ENCODE data around the gene PALLD. TPM values are rescaled to one million over a fixed set of nuclear protein-coding genes. Genes with fewer than 3 reads are reported as not detected.

The PALLD gene
- polyA plus RNA-seq, 1 donor (not counting 4 experiments of a cell fraction or from before 2014, with no cell fraction given): 136 TPM

GRCh38 chr4:168886351-168886750 is 389.5 kb downstream of the PALLD start:
- Histone ChIP-seq H3K9me3 (ENCODE audit: control insufficient read depth, low read depth, low read length) (no peaks in the 10 kb centered on the region), H4K20me1 (ENCODE audit: control insufficient read depth, extremely low read depth, insufficient read depth, low read length) (no peaks in the 10 kb centered on the region), H3K27ac (ENCODE audit: control insufficient read depth, insufficient read depth, low read length) (peak overlapping the region; percentile 25), H3K4me2 (ENCODE audit: control insufficient read depth, extremely low read depth, insufficient read depth, low read depth, low read length) (no peak overlapping the region), H3K9ac (ENCODE audit: control insufficient read depth, extremely low read depth, insufficient read depth, low read length) (no peak overlapping the region), H3K4me1 (ENCODE audit: control insufficient read depth, extremely low read depth, insufficient read depth, low read length) (peaks cover 13% of the 10 kb centered on the region), H2AFZ (ENCODE audit: control insufficient read depth, low read length) (no peak overlapping the region), H3K9me1 (ENCODE audit: control insufficient read depth, extremely low read depth, insufficient read depth, low read length) (peaks cover 2% of the 10 kb centered on the region), H3K36me3 (ENCODE audit: control insufficient read depth in 2 of 2, extremely low read depth in 1 of 2, insufficient read depth in 2 of 2, low read length in 2 of 2) (peaks cover 29 to 47% of the 10 kb centered on the region in 2 experiments), H3K27me3 (ENCODE audit: control insufficient read depth, extremely low read depth, insufficient read depth, low read length) (no peaks in the 10 kb centered on the region), H3K79me2 (ENCODE audit: control insufficient read depth, insufficient read depth, low read length) (peaks cover 69% of the 10 kb centered on the region), H3K4me3 (ENCODE audit: control insufficient read depth in 2 of 3, extremely low read depth in 1 of 3, insufficient read depth in 2 of 3, low read depth in 1 of 3, low read length in 3 of 3) (no peak overlapping the region)
- TF ChIP-seq CTCF (optimal IDR thresholded peaks at IDR 0.05 in 1 of 3, IDR thresholded peaks at IDR 0.05 in 1 of 3, conservative IDR thresholded peaks at IDR 0.05 in 1 of 3; ENCODE audit: extremely low read depth in 1 of 3, insufficient read depth in 2 of 3, low read length in 3 of 3) (no peak), EZH2 (IDR thresholded peaks at IDR 0.05; ENCODE audit: low read length) (no peak)
- dilution Hi-C loops (cut with MboI; ENCODE audit: extremely low pct_ligation_motif_present, low sequenced_read_pairs): no loop called here
- DNase-seq (ENCODE audit: low read depth, low spot score) (peak; percentile 28), FAIRE-seq (peak; percentile 55)

GRCh38 chr4:168887809-168888208 is 391.0 kb downstream of the PALLD start:
- Histone ChIP-seq H4K20me1 (ENCODE audit: control insufficient read depth, extremely low read depth, insufficient read depth, low read length) (no peaks in the 10 kb centered on the region), H3K4me2 (ENCODE audit: control insufficient read depth, extremely low read depth, insufficient read depth, low read depth, low read length) (no peak overlapping the region), H3K9me3 (ENCODE audit: control insufficient read depth, low read depth, low read length) (no peaks in the 10 kb centered on the region), H3K9ac (ENCODE audit: control insufficient read depth, extremely low read depth, insufficient read depth, low read length) (no peak overlapping the region), H3K79me2 (ENCODE audit: control insufficient read depth, insufficient read depth, low read length) (peaks cover 57% of the 10 kb centered on the region), H3K27ac (ENCODE audit: control insufficient read depth, insufficient read depth, low read length) (no peak overlapping the region), H3K27me3 (ENCODE audit: control insufficient read depth, extremely low read depth, insufficient read depth, low read length) (no peaks in the 10 kb centered on the region), H3K4me1 (ENCODE audit: control insufficient read depth, extremely low read depth, insufficient read depth, low read length) (peaks cover 13% of the 10 kb centered on the region), H3K36me3 (ENCODE audit: control insufficient read depth in 2 of 2, extremely low read depth in 1 of 2, insufficient read depth in 2 of 2, low read length in 2 of 2) (peaks cover 22 to 43% of the 10 kb centered on the region in 2 experiments), H3K4me3 (ENCODE audit: control insufficient read depth in 2 of 3, extremely low read depth in 1 of 3, insufficient read depth in 2 of 3, low read depth in 1 of 3, low read length in 3 of 3) (no peak overlapping the region), H2AFZ (ENCODE audit: control insufficient read depth, low read length) (no peak overlapping the region), H3K9me1 (ENCODE audit: control insufficient read depth, extremely low read depth, insufficient read depth, low read length) (peaks cover 2% of the 10 kb centered on the region)
- TF ChIP-seq EZH2 (IDR thresholded peaks at IDR 0.05; ENCODE audit: low read length): no peak
- no peak for TF ChIP-seq CTCF (optimal IDR thresholded peaks at IDR 0.05 in 1 of 3, IDR thresholded peaks at IDR 0.05 in 1 of 3, conservative IDR thresholded peaks at IDR 0.05 in 1 of 3; ENCODE audit: extremely low read depth in 1 of 3, insufficient read depth in 2 of 3, low read length in 3 of 3)
- DNase-seq (ENCODE audit: low read depth, low spot score) (no peak), FAIRE-seq (no peak)
- dilution Hi-C loops (cut with MboI; ENCODE audit: extremely low pct_ligation_motif_present, low sequenced_read_pairs): no loop called here

Data from keratinocyte (primary cell).